DMS114 treated with DMSO at 0.1 percent for 48 hours (cell line): ENCODE results near the gene DHRS7.
"Not testable (repeated sequence)": the region's sequence is repeated elsewhere in the genome, so short reads cannot be mapped to it uniquely, and the experiment has no call there.

Experiments used
- DNase-seq: peaks from one replicate; lab custom pipeline; 2025; ENCODE audit not compliant: unreplicated experiment; lab: John Stamatoyannopoulos, UW

Gene DHRS7

GRCh38 chr14:60153991-60154390, 11.2 kb downstream of the DHRS7 start:
- no peak for DNase-seq

- no peak for DNase-seq
Measured at GRCh38 chr14:60151715-60152114, 13.5 kb downstream of the DHRS7 start.

DNA sequence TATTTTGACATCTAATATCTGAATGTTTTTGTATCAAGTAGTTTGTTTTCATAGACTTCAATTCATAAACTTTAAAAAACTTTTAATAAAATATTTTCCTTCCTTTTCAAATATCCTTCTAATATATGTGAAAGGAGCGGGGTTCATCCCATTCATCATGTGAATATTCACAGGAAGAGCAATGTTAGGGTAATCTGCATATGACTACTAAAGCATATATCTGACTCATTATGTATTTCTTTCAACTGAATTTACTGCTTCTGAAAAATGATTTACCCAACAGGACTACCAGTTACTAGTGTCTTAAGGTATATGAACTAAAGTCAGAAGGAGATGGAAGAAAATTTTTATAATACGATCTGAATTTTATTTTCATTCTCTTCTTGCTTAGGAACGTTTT, 30.5 kb downstream of the DHRS7 start:
- no peak for DNase-seq

GRCh38 chr14:60133487-60133886, 31.7 kb downstream of the DHRS7 start:
- DNase-seq = no peak

GRCh38 chr14:60125918-60126317, 39.3 kb downstream of the DHRS7 start:
- no peak for DNase-seq

GRCh38 chr14:60116181-60116580, 49.0 kb downstream of the DHRS7 start:
- DNase-seq = no peak

- no peak for DNase-seq
Measured at GRCh38 chr14:60114881-60115280, 50.3 kb downstream of the DHRS7 start.

- DNase-seq = no peak
Measured at GRCh38 chr14:60111732-60112131, 53.5 kb downstream of the DHRS7 start.

DNA sequence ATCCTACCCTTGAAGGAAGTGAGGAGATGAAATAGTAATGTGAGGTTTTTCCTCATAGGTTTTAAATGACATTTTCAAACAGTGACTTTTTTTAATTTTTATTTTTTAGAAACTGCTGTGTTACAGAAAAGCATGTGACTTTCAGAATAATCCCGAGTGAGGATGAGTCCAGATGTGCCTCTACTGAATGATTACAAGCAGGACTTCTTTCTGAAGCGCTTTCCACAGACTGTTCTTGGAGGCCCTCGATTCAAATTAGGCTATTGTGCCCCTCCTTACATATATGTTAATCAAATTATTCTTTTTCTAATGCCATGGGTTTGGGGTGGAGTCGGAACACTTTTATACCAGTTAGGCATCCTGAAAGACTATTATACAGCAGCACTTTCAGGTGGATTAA, 57.7 kb downstream of the DHRS7 start:
- no peak for DNase-seq

DNA sequence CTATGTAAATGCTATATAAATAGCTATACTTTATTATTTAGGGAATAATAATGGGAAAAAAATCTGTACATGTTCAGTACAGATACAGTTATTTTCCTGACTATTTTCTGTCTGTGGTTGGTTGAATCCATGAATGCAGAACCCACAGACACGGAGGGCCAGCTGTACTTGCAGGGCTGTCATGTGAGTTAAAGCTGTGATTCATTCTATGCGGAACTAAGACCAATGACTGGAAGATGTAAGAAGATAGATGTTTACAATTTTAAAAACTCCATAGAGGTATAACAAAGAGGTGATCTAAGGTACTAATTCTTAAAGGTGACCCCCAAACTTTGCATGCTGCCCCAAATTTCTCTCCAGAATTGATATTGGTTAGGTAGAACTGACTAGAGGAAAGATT, 58.9 kb downstream of the DHRS7 start:
- no peak for DNase-seq

GRCh38 chr14:60102389-60102788, 62.8 kb downstream of the DHRS7 start:
- DNase-seq = no peak

DNA sequence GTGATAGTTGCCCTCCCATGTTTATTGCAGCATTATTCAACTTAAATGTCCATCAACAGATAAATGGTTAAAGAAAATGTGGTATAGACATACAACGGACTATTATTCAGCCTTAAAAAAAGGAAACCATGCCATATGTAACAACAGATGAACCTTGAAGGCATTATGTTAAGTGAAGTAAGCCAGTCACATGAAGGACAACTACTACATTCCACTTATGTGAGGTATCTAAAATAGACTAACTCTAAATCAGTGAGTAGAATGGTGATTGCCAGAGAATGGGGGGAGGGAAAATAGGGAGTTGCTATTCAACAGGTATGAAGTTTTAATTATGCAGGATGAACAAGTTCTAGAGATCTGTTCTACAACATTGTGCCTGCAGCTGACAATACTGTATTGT, 63.4 kb downstream of the DHRS7 start:
- DNase-seq = no peak

- not testable (repeated sequence) for DNase-seq
Measured at GRCh38 chr14:60099855-60100254, 65.3 kb downstream of the DHRS7 start.

- DNase-seq = no peak
Measured at GRCh38 chr14:60097974-60098373, 67.2 kb downstream of the DHRS7 start.

- no peak for DNase-seq
Measured at GRCh38 chr14:60095781-60096450, 69.3 kb downstream of the DHRS7 start.

DNA sequence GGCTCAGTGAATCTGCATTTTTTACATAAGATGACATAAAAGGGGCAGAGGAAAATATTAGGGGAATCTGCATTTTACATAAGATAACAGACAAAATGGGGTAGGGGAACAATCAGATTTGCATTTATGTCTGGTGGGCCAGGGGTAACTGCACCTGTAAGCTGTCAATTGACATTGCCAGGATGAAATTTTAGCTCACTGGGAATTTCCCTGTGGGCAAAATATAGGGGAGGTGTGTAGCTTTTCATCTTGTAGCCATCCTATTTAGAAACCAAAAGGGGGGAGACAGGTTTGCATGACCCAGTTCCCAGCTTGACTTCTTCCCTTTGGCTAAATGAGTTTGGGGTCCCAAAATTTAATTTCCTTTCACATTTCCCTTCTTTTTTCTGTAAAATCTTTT, 70.0 kb downstream of the DHRS7 start:
- DNase-seq = no peak

DNA sequence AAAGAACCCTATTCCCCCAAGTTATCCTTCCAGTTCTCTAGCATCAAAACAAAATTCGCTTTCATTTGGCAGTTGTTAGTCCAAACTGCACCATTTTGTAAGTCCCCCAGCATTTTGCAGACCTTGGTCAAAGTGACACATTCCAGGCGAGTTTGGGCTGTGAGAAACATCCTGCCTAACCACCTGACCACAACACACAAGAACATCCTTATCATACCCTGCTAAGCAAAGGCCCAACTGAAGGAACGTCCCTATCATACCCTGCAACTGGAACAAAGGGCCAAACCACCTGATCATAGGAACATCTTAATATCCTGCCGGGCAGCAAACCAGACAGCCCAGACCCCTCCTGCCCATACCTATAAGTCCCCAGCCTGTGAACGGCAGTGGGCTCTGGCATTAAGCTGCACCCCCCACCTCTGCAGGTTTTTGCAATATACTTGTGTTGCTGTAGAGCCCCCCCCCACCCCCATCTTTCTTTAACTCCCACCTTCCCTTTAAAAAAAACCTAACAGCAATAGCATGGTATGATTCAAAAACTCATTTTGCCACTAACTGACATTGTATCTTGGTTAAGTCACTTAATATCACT, 70.8 kb downstream of the DHRS7 start:
- no peak for DNase-seq
